CD4-positive, alpha-beta T cell treated with Interleukin-1 beta for 1 hour (primary cell): Measurements from ENCODE around the gene CALML3.
"Not testable (repeated sequence)": the region's sequence is repeated elsewhere in the genome, so short reads cannot be mapped to it uniquely, and the experiment has no call there.

Source experiments
- DNase-seq, 2 donors: peaks; one replicate each; pipeline ENCODE4 v3.0.0-alpha.2; 2020 to 2022

CALML3 gene

GRCh38 chr10:5524641-5525560, at the start of gene CALML3:
Gene CALML3 (plus strand): TSS chr10:5524961. CDS start chr10:5525086, 125 bp downstream.
- no peak for DNase-seq

GRCh38 chr10:5475088-5475487, 49.7 kb upstream of the CALML3 start:
- DNase-seq = not testable (repeated sequence)

- DNase-seq = not testable (repeated sequence)
Observed at GRCh38 chr10:5475974-5476807, 48.6 kb upstream of the CALML3 start.

- DNase-seq = no peak
Observed at GRCh38 chr10:5476918-5477525, 47.7 kb upstream of the CALML3 start.

GRCh38 chr10:5477948-5478693, 46.6 kb upstream of the CALML3 start:
- no peak for DNase-seq

GRCh38 chr10:5478694-5479305, 46.0 kb upstream of the CALML3 start:
- DNase-seq = no peak

GRCh38 chr10:5479481-5480161, 45.1 kb upstream of the CALML3 start:
- no peak for DNase-seq

GRCh38 chr10:5480162-5480941, 44.4 kb upstream of the CALML3 start:
- DNase-seq = no peak

GRCh38 chr10:5481121-5481520, 43.6 kb upstream of the CALML3 start:
- no peak for DNase-seq

GRCh38 chr10:5482016-5482415, 42.7 kb upstream of the CALML3 start:
- no peak for DNase-seq

- no peak for DNase-seq
Observed at GRCh38 chr10:5484205-5484604, 40.6 kb upstream of the CALML3 start.

GRCh38 chr10:5485290-5485689, 39.5 kb upstream of the CALML3 start:
- no peak for DNase-seq

GRCh38 chr10:5485948-5486852, 38.6 kb upstream of the CALML3 start:
- no peak for DNase-seq

- no peak for DNase-seq
Observed at GRCh38 chr10:5486853-5487235, 37.9 kb upstream of the CALML3 start.

GRCh38 chr10:5488272-5489161, 36.2 kb upstream of the CALML3 start:
- DNase-seq = no peak

- no peak for DNase-seq
Observed at GRCh38 chr10:5490032-5490431, 34.7 kb upstream of the CALML3 start.

GRCh38 chr10:5490698-5491464, 33.9 kb upstream of the CALML3 start:
- no peak for DNase-seq

GRCh38 chr10:5491477-5491876, 33.3 kb upstream of the CALML3 start:
- DNase-seq = no peak
